Bronchial epithelial cell (primary cell): ENCODE measurements around the gene OR4D1. TPM values are rescaled to one million over a fixed set of nuclear protein-coding genes. Genes with fewer than 3 reads are reported as not detected.

Source experiments
- DNase-seq: peaks from one replicate; pipeline ENCODE4 v3.0.0-alpha.2; 2010; ENCODE audit warnings: low read depth
- FAIRE-seq: peaks from 2 replicates; lab custom pipeline; 2011; peaks lifted over from hg19 to GRCh38; lab: Jason Lieb, UNC
- H3K27me3 ChIP-seq: 2 replicates; pipeline ENCODE4 v1.5.1; 2011; ENCODE audit warnings: low read length; ENCODE audit not compliant: control insufficient read depth, insufficient read depth
- H3K36me3 ChIP-seq: 2 replicates; pipeline ENCODE4 v1.5.1; 2011; ENCODE audit warnings: low read length; ENCODE audit not compliant: control insufficient read depth, insufficient read depth
- H3K4me3 ChIP-seq: 2 replicates; pipeline ENCODE4 v1.5.1; 2011; ENCODE audit warnings: mild to moderate bottlenecking, low read depth, low read length, control low read depth
- total RNA-seq: library from RNA; depleted of rRNA; stranded (reverse); fragments of >200 nt; gene quantifications from 2 replicates; pipeline ENCODE4 v1.2.1, GENCODE V29; 2014
- TF ChIP-seq, protein P1 (sequence below): IDR thresholded peaks from 2 replicates; pipeline ENCODE4 v1.5.1; 2011; ENCODE audit warnings: mild to moderate bottlenecking, moderate library complexity, low read length, control low read depth, inconsistent platforms; ENCODE audit not compliant: insufficient read depth, severe bottlenecking

OR4D1 gene
- total RNA-seq, 1 donor from 2014 or later: not detected

DNA sequence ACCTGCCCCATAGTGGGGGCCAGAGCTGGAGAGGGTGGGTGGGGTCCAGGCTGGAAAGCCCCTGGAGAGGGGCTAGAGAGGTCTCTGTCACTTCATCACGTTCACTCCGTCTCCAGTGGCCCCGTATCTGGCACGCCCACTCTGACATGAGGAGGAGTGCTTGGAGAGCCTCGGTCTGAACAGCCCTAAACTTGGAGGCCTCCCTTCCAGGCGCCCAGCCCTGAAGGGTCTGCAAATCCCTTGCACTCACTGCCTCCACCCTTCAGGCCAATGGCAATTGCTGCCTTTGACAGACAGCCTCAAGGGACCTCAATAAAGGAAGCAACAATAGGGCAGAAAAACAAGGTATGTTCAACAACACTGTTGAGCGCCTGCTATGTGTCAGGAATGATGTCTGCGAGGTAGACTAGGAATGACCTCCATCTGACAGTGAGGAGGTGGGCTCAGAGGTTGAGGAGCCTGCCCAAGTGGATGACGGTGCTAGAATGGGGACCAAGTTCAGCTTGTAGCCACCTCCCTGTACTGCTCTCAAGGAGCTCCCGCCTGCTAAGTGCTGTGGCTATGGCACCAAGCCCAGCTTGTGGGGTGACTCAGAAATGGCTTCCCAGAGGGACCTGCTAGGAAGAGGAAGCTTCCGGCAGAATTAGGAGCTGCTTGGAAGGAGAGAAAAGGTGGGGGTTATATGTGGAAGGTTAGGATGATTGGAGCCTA is 41.4 kb downstream of the OR4D1 start:
- FAIRE-seq (peak; percentile 23), DNase-seq (peak; percentile 84)
- Histone ChIP-seq H3K4me3 (no peak overlapping the region), H3K36me3 (no peaks in the 10 kb centered on the region), H3K27me3 (peaks cover 2% of the 10 kb centered on the region)
- TF ChIP-seq, protein P1, sequence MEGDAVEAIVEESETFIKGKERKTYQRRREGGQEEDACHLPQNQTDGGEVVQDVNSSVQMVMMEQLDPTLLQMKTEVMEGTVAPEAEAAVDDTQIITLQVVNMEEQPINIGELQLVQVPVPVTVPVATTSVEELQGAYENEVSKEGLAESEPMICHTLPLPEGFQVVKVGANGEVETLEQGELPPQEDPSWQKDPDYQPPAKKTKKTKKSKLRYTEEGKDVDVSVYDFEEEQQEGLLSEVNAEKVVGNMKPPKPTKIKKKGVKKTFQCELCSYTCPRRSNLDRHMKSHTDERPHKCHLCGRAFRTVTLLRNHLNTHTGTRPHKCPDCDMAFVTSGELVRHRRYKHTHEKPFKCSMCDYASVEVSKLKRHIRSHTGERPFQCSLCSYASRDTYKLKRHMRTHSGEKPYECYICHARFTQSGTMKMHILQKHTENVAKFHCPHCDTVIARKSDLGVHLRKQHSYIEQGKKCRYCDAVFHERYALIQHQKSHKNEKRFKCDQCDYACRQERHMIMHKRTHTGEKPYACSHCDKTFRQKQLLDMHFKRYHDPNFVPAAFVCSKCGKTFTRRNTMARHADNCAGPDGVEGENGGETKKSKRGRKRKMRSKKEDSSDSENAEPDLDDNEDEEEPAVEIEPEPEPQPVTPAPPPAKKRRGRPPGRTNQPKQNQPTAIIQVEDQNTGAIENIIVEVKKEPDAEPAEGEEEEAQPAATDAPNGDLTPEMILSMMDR: no peak

DNA sequence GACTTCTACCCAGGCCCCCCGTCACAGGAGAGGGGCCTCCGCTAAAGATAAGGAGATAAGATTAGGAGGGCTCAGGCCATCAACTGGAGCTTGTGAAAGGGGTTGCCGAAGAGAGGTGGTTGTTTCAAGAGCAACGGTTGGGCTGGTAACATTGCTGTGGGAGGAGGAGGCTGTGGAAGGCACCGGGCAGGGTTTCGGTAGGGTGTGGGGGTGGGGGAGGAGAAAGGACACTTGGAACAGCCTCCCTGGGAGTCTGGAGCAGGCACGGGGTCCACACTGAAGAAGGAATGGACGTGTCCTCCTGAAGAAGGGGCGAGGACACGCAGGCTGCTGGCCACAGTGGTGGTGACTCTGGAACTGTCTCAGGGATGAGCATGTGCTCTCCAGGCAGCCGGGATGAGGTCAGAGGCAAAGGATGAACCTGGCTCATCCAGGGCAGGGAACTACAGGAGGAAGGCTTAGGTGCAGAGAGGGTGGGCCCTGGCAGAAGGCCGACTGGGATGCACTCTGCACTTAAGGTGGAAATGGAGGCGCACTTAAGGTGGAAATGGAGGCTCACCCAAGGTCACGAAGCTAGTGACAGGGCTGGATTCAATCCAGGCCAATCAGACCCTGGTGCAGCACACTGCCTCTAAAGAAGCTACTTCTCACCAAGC is 43.2 kb downstream of the OR4D1 start:
- H3K4me3 ChIP-seq: no peak overlapping the region
- TF ChIP-seq, protein P1: no peak
- H3K27me3 ChIP-seq: peaks cover 4% of the 10 kb centered on the region
- no peak for FAIRE-seq
- no peak for DNase-seq
- no peaks in the 10 kb centered on the region for H3K36me3 ChIP-seq

DNA sequence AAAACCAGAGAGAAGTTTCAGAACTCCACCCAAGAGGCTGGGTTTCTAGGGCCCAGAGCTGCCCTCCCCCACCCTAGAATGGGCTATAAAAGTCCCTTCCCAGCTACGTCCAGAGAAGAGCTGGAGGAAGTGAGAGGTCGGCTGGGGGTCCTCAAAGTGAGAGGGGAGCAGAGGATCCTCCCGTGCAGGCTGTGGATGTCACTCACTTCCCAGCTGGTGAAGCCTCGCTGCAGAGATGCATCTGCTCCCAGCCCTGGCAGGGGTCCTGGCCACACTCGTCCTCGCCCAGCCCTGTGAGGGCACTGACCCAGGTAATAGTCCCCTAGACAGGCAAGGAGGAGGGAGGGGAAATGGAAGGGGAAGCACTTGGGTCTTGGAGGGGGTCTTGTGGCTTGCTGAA is 44.4 kb downstream of the OR4D1 start, which contains the start of gene EPX:
EPX (plus strand) TSS at position 115 of the 400 bp plus-strand sequence; CDS start at position 236, 121 bp downstream.
- TF ChIP-seq, protein P1: no peak
- Histone ChIP-seq H3K27me3 (peaks cover 4% of the 10 kb centered on the region), H3K4me3 (no peak within 1 kb of the TSS), H3K36me3 (no peaks in the 10 kb centered on the region)
- no peak for DNase-seq
- no peak for FAIRE-seq

DNA sequence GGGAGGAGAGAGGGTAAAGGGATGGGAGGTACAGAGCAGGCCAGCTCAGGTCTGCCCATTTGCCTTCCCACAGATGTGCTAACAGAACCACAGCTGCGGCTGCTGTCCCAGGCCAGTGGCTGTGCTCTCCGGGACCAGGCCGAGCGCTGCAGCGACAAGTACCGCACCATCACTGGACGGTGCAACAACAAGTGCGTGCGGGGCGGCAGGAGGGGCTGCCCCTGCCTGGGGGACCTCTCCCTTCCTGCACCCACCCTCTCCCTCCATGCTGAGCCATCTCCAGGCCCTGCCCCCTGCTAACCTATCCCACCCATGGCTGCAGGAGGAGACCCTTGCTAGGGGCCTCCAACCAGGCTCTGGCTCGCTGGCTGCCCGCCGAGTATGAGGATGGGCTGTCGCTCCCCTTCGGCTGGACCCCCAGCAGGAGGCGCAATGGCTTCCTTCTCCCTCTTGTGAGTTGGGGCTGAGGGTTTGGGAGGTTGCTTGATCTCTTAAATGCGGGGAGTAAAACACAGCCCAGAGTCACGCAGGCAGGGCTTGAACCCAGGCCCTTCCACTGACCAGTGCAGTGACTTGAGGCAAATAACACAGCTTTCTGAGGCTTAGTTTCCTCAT is 45.6 kb downstream of the OR4D1 start:
- no peak overlapping the region for H3K4me3 ChIP-seq
- FAIRE-seq (no peak), DNase-seq (no peak)
- H3K27me3 ChIP-seq: peaks cover 4% of the 10 kb centered on the region
- H3K36me3 ChIP-seq: no peaks in the 10 kb centered on the region
- TF ChIP-seq, protein P1: no peak

DNA sequence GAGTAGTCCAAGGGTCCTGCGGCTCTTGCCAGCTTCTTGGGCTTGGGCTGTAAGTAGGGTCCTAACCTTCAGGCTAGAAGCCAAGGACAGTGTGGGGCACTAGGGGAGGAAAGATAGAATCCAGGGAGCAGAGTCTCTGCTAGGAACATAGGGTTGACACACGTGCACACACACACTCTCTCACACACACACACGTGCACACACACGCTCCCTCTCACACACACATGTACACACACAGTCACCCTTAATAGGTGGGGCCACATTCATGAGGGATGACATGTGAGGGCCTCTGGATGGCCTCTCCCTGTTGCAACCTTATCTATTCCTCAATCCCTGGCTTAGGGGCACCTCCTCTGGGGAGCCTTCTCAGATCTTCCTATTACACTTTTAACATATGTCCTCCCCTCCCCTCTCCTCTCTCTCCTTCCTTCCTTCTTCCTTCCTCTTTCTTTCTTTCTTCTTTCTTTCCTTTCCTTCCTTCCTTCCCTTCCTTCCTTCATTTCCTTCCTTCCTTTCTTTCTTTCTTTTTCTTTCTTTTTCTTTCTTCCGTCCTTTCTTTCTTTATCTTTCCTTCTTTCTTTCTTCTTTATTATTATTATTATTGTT is 47.4 kb downstream of the OR4D1 start:
- no peak overlapping the region for H3K4me3 ChIP-seq
- FAIRE-seq (no peak), DNase-seq (no peak)
- peaks cover 4% of the 10 kb centered on the region for H3K27me3 ChIP-seq
- TF ChIP-seq, protein P1: no peak
- no peaks in the 10 kb centered on the region for H3K36me3 ChIP-seq
